Measurements from ENCODE around the gene SDK1. TPM values are rescaled to one million over a fixed set of nuclear protein-coding genes. Genes with fewer than 3 reads are reported as not detected.

Gene SDK1
- total RNA-seq, 1 donor from 2014 or later: 10.4 TPM

- ATAC-seq (no peak), DNase-seq (no peak)
- H3K9me3 ChIP-seq: no peaks in the 10 kb centered on the region
- no peak overlapping the region for H3K27ac ChIP-seq
- H3K4me1 ChIP-seq: no peaks in the 10 kb centered on the region
- H3K36me3 ChIP-seq: no peaks in the 10 kb centered on the region
- intact Hi-C loops (cut with DNase I): no loop called here
- no peak for TF ChIP-seq CTCF (IDR thresholded peaks at IDR 0.05)
- H3K4me3 ChIP-seq: no peak overlapping the region
- no peaks in the 10 kb centered on the region for H3K27me3 ChIP-seq
These were observed 764.1 kb downstream of the SDK1 start for GRCh38 chr7:4065190-4065589.

- H3K27me3 ChIP-seq: no peaks in the 10 kb centered on the region
- no peaks in the 10 kb centered on the region for H3K36me3 ChIP-seq
- intact Hi-C loops (cut with DNase I): no loop called here
- H3K4me1 ChIP-seq: no peaks in the 10 kb centered on the region
- no peak overlapping the region for H3K27ac ChIP-seq
- no peak for TF ChIP-seq CTCF (IDR thresholded peaks at IDR 0.05)
- no peaks in the 10 kb centered on the region for H3K9me3 ChIP-seq
- ATAC-seq (no peak), DNase-seq (no peak)
- H3K4me3 ChIP-seq: no peak overlapping the region
These were observed 765.2 kb downstream of the SDK1 start for GRCh38 chr7:4066206-4066605.

GRCh38 chr7:4066626-4067475 is 765.8 kb downstream of the SDK1 start:
- DNase-seq: no peak
- Histone ChIP-seq H3K4me3 (no peak overlapping the region), H3K9me3 (no peaks in the 10 kb centered on the region), H3K36me3 (no peaks in the 10 kb centered on the region), H3K4me1 (no peaks in the 10 kb centered on the region), H3K27me3 (no peaks in the 10 kb centered on the region), H3K27ac (no peak overlapping the region)
- TF ChIP-seq CTCF (IDR thresholded peaks at IDR 0.05): no peak
- intact Hi-C loops (cut with DNase I): no loop called here
- no peak for ATAC-seq

- H3K4me3 ChIP-seq: no peak overlapping the region
- H3K36me3 ChIP-seq: no peaks in the 10 kb centered on the region
- H3K9me3 ChIP-seq: no peaks in the 10 kb centered on the region
- TF ChIP-seq CTCF (IDR thresholded peaks at IDR 0.05): no peak
- no peak for DNase-seq
- H3K4me1 ChIP-seq: no peaks in the 10 kb centered on the region
- H3K27ac ChIP-seq: no peak overlapping the region
- ATAC-seq: no peak
- H3K27me3 ChIP-seq: no peaks in the 10 kb centered on the region
- intact Hi-C loops (cut with DNase I): no loop called here
These were observed 766.4 kb downstream of the SDK1 start for GRCh38 chr7:4067476-4067760.

- Histone ChIP-seq H3K9me3 (no peaks in the 10 kb centered on the region), H3K4me1 (no peaks in the 10 kb centered on the region), H3K27ac (no peak overlapping the region), H3K4me3 (no peak overlapping the region), H3K27me3 (no peaks in the 10 kb centered on the region), H3K36me3 (no peaks in the 10 kb centered on the region)
- no peak for TF ChIP-seq CTCF (IDR thresholded peaks at IDR 0.05)
- DNase-seq (no peak), ATAC-seq (no peak)
- intact Hi-C loops (cut with DNase I): no loop called here
These were observed 766.8 kb downstream of the SDK1 start for GRCh38 chr7:4067874-4068273.

GRCh38 chr7:4068286-4068685 is 767.2 kb downstream of the SDK1 start:
- H3K4me3 ChIP-seq: no peak overlapping the region
- TF ChIP-seq CTCF (IDR thresholded peaks at IDR 0.05): no peak
- no peaks in the 10 kb centered on the region for H3K9me3 ChIP-seq
- H3K4me1 ChIP-seq: no peaks in the 10 kb centered on the region
- H3K27ac ChIP-seq: no peak overlapping the region
- intact Hi-C loops (cut with DNase I): no loop called here
- ATAC-seq: no peak
- H3K27me3 ChIP-seq: no peaks in the 10 kb centered on the region
- no peak for DNase-seq
- no peaks in the 10 kb centered on the region for H3K36me3 ChIP-seq

Data from upper lobe of right lung (tissue), 1 donor.